Breast epithelium (tissue), 3 donors: ENCODE data around the gene METTL16.

Experiments used
- POLR2A ChIP-seq: fragments of 450-650 bp; IDR thresholded peaks from one replicate; pipeline ENCODE4 v1.6.1; 2016; ENCODE audit warnings: antibody characterized with exemption, mild to moderate bottlenecking, moderate library complexity
- TF ChIP-seq, protein P1 (sequence below), 3 donors: fragments of 450-650 bp; IDR thresholded peaks; one replicate each; pipeline ENCODE4 v1.5.1; 2016 to 2017; ENCODE audit warnings: antibody characterized with exemption in 3 of 3, mild to moderate bottlenecking in 3 of 3, moderate library complexity in 3 of 3

DNA sequence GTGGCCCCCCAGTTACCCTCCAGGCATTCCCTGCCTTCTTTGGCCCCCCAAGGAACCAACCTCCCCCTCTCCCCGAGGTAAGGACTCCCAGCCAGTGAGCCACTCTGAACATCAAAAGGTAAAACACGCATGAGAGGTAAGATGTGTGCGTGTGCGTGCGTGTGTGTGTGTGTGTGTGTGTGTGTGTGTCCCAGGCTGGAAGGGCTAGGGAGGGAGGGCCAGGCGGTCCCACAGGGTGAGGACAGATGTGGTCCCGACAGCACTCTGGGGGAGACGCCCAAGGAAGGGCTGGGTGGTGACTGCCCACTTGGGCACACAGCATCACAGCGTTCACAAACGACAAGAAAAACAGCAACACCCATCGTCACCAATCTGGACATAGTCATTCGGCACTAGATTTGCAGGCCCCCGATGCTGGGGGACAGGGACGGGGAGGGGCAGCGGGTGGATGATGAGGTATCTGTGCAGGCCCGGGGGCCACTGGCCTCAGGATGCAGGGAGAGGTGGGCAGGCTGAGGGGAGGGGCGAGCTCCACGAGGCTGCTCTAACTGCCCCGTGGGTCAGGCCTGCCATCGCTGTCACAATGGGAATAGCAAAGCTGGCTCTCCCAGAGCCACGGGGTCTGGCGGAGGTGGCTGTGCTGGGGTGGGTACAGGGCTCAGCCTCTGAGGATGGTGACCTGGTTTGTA, 127.1 kb downstream of the METTL16 start:
- no peak for TF ChIP-seq POLR2A
- TF ChIP-seq, protein P1, sequence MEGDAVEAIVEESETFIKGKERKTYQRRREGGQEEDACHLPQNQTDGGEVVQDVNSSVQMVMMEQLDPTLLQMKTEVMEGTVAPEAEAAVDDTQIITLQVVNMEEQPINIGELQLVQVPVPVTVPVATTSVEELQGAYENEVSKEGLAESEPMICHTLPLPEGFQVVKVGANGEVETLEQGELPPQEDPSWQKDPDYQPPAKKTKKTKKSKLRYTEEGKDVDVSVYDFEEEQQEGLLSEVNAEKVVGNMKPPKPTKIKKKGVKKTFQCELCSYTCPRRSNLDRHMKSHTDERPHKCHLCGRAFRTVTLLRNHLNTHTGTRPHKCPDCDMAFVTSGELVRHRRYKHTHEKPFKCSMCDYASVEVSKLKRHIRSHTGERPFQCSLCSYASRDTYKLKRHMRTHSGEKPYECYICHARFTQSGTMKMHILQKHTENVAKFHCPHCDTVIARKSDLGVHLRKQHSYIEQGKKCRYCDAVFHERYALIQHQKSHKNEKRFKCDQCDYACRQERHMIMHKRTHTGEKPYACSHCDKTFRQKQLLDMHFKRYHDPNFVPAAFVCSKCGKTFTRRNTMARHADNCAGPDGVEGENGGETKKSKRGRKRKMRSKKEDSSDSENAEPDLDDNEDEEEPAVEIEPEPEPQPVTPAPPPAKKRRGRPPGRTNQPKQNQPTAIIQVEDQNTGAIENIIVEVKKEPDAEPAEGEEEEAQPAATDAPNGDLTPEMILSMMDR (IDR thresholded peaks at IDR 0.05), result no peak
